GM19467 (cell line): ENCODE results near the gene ANKRD27.
"Not testable (repeated sequence)": the region's sequence is repeated elsewhere in the genome, so short reads cannot be mapped to it uniquely, and the experiment has no call there.

Experiments used
- ATAC-seq: cut with Tn5 transposase; IDR thresholded peaks from one replicate; pipeline ENCODE4 v1.9.1; 2021; ENCODE audit warnings: mild to moderate bottlenecking, moderate library complexity; ENCODE audit not compliant: unreplicated experiment

ANKRD27 gene

GRCh38 chr19:32607479-32607878 lies 67.5 kb downstream of the ANKRD27 start:
- ATAC-seq = no peak

- ATAC-seq = no peak
Observed at GRCh38 chr19:32606289-32606688, 68.7 kb downstream of the ANKRD27 start.

GRCh38 chr19:32605544-32605943 lies 69.4 kb downstream of the ANKRD27 start:
- ATAC-seq = no peak

GRCh38 chr19:32603961-32604360 lies 71.0 kb downstream of the ANKRD27 start:
- ATAC-seq = no peak

GRCh38 chr19:32599736-32600157 lies 75.2 kb downstream of the ANKRD27 start:
- ATAC-seq = no peak

GRCh38 chr19:32599258-32599657 lies 75.7 kb downstream of the ANKRD27 start:
- ATAC-seq = no peak

GRCh38 chr19:32598022-32598421 lies 77.0 kb downstream of the ANKRD27 start:
- ATAC-seq = no peak

- ATAC-seq = no peak
Observed at GRCh38 chr19:32595491-32595890, 79.5 kb downstream of the ANKRD27 start.

GRCh38 chr19:32594021-32594420 lies 81.0 kb downstream of the ANKRD27 start:
- no peak for ATAC-seq

GRCh38 chr19:32587747-32588504 lies 87.1 kb downstream of the ANKRD27 start:
- not testable (repeated sequence) for ATAC-seq

- ATAC-seq = no peak
Observed at GRCh38 chr19:32581705-32582179, 93.2 kb downstream of the ANKRD27 start.

GRCh38 chr19:32580901-32581704 lies 93.9 kb downstream of the ANKRD27 start, which contains the start of gene PDCD5:
TSS of gene PDCD5 (plus strand) at chr19:32581190. CDS start at chr19:32581262, 72 bp downstream.
- peak; percentile 92 for ATAC-seq

- peak; percentile 15 for ATAC-seq
Observed at GRCh38 chr19:32580353-32580900, 94.6 kb downstream of the ANKRD27 start.

GRCh38 chr19:32576790-32577189 lies 98.2 kb downstream of the ANKRD27 start:
- no peak for ATAC-seq

GRCh38 chr19:32573492-32573794 lies 101.5 kb downstream of the ANKRD27 start:
- ATAC-seq = no peak

- not testable (repeated sequence) for ATAC-seq
Observed at GRCh38 chr19:32572700-32573491, 102.1 kb downstream of the ANKRD27 start.

GRCh38 chr19:32571471-32572075 lies 103.4 kb downstream of the ANKRD27 start:
- not testable (repeated sequence) for ATAC-seq

GRCh38 chr19:32570081-32570785 lies 104.7 kb downstream of the ANKRD27 start:
- ATAC-seq = no peak

GRCh38 chr19:32567486-32567885 lies 107.5 kb downstream of the ANKRD27 start:
- no peak for ATAC-seq
